NB4 (cell line): Measurements from ENCODE around the gene LDHD.

ENCODE experiments used
- CTCF ChIP-seq: IDR thresholded peaks from one replicate; pipeline ENCODE4 v1.5.1; 2012; ENCODE audit warnings: low read depth, low read length
- POLR2A ChIP-seq: IDR thresholded peaks from 2 replicates; pipeline ENCODE4 v1.6.1; 2011; ENCODE audit warnings: mild to moderate bottlenecking; ENCODE audit not compliant: insufficient read length; ENCODE audit errors: extremely low read depth

GRCh38 chr16:75114179-75114945 lies 2.2 kb downstream of the LDHD start:
- no peak for TF ChIP-seq CTCF
- no peak for TF ChIP-seq POLR2A
